D721Med (cell line): ENCODE results near the gene TYSND1.
"Not testable (repeated sequence)": the region's sequence is repeated elsewhere in the genome, so short reads cannot be mapped to it uniquely, and the experiment has no call there.

ENCODE experiments used
- DNase-seq: peaks from one replicate; pipeline ENCODE4 v3.0.0; 2011; ENCODE audit warnings: low spot score; ENCODE audit not compliant: insufficient read length
- FAIRE-seq: peaks from 2 replicates; lab custom pipeline; 2011; peaks lifted over from hg19 to GRCh38; lab: Jason Lieb, UNC
- TF ChIP-seq, protein P1 (sequence below): IDR thresholded peaks from 2 replicates; pipeline ENCODE4 v1.5.1; 2012; ENCODE audit warnings: mild to moderate bottlenecking, control low read depth; ENCODE audit not compliant: insufficient read depth; ENCODE audit errors: missing control alignments

Gene TYSND1

GRCh38 chr10:70190102-70190501 is 43.6 kb upstream of the TYSND1 start:
- no peak for FAIRE-seq
- TF ChIP-seq, protein P1, sequence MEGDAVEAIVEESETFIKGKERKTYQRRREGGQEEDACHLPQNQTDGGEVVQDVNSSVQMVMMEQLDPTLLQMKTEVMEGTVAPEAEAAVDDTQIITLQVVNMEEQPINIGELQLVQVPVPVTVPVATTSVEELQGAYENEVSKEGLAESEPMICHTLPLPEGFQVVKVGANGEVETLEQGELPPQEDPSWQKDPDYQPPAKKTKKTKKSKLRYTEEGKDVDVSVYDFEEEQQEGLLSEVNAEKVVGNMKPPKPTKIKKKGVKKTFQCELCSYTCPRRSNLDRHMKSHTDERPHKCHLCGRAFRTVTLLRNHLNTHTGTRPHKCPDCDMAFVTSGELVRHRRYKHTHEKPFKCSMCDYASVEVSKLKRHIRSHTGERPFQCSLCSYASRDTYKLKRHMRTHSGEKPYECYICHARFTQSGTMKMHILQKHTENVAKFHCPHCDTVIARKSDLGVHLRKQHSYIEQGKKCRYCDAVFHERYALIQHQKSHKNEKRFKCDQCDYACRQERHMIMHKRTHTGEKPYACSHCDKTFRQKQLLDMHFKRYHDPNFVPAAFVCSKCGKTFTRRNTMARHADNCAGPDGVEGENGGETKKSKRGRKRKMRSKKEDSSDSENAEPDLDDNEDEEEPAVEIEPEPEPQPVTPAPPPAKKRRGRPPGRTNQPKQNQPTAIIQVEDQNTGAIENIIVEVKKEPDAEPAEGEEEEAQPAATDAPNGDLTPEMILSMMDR = no peak
- DNase-seq = no peak

DNA sequence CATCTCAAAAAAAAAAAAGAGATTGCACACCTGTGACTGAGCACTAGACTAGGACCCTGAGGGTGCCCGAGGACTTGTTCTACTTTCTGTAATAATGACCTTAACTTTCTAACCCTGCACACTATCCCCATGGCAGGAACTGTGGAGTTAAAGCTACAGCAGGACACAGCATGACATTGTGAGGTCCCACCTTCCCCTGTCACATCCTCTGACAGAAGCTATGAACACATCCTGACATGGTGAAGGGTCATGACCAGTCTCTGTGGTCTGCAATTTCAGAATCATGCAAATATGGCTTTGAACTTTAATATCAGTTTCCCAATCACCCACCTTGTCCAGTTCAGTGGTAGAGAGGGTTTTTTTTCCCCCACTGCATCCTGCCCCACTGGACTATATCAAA is 42.3 kb upstream of the TYSND1 start:
- FAIRE-seq (no peak), DNase-seq (no peak)
- TF ChIP-seq, protein P1 = no peak

DNA sequence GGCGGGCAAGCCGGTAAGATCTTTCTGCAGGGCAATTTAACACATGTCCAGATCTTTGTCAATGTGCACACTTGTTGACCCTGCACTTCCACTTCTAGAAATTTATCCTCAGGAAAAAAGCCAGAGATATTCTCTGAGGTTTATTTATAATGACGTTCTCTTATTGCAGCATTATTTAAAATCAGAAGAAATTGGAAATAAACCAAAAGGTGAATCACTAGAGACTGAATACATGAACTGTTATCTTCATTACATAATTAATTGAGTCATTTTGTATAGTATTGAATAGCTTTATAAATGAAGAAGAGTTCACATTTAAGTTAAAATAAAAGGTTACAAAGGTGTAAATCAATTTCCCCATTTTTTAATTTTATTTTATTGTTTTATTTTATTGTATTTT is 40.1 kb upstream of the TYSND1 start:
- FAIRE-seq = no peak

DNA sequence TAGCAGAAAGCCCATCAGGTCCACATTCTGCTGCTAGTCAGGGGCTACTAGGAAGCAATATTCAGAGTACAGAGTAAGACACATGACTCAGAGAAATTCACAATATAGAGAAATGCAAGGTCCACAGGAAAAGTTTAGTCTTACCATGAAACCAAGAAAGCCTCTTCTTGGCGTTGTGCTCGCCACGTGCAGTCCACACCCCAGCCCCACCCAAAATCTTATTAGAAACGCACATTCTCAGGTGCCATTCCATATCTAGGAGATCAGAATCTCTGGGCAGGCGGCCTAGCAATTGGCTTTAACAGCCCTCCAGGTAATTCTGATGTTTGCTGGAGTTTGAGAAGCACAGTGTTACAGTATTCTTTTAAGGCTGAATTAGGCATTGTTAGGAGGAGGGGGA is 39.6 kb upstream of the TYSND1 start:
- TF ChIP-seq, protein P1 = no peak
- FAIRE-seq (no peak), DNase-seq (no peak)

More for the DNA sequence above, 40.1 kb upstream of the TYSND1 start:
- no peak for DNase-seq
- TF ChIP-seq, protein P1 = no peak

GRCh38 chr10:70183304-70183703 is 36.8 kb upstream of the TYSND1 start:
- TF ChIP-seq, protein P1 = no peak
- no peak for DNase-seq
- FAIRE-seq = no peak

GRCh38 chr10:70179209-70179608 is 32.7 kb upstream of the TYSND1 start:
- not testable (repeated sequence) for FAIRE-seq, DNase-seq

- no peak for FAIRE-seq
- DNase-seq = no peak
- TF ChIP-seq, protein P1 = no peak
These were observed 31.7 kb upstream of the TYSND1 start for GRCh38 chr10:70178139-70178725.
